ENCODE measurements around the gene CAPZA1. TPM values are rescaled to one million over a fixed set of nuclear protein-coding genes. Genes with fewer than 3 reads are reported as not detected.

The CAPZA1 gene
- total and polyA plus RNA-seq, 2 of the 8 experiments (the other 6 are each of a cell fraction or from before 2014, with no cell fraction given) = 48.9 to 107 TPM

- Histone ChIP-seq H2AFZ (ENCODE audit: low read length) (peak within 1 kb of the TSS; percentile 48; the same call in 1 of the 2 replicates), H3K23ac (ENCODE audit: insufficient read length) (no peak within 1 kb of the TSS), H3K56ac (replicated peaks; ENCODE audit: insufficient read length, low read depth, low read length) (peak within 1 kb of the TSS; percentile 5), H3K79me2 (ENCODE audit: control insufficient read depth in 1 of 2, insufficient read depth in 2 of 2, low read length in 2 of 2) (peaks cover 0 to 31% of the 10 kb centered on the region in 2 experiments; a peak in 3 of 4 replicates), H4K5ac (ENCODE audit: insufficient read length, low read depth, low read length) (peak within 1 kb of the TSS; percentile 65), H3K4ac (replicated peaks; ENCODE audit: insufficient read length, low read depth, low read length) (no peak within 1 kb of the TSS), H3K79me1 (ENCODE audit: low read depth, low read length) (no peaks in the 10 kb centered on the region), H2BK20ac (ENCODE audit: low read length) (peak within 1 kb of the TSS; percentile 72; the same call in 1 of the 2 replicates), H3K9me3 (ENCODE audit: insufficient read depth in 2 of 2, low read depth in 1 of 2, low read length in 1 of 2) (no peaks in the 10 kb centered on the region), H3K23me2 (ENCODE audit: low read depth, low read length) (peaks cover 10% of the 10 kb centered on the region; the same call in 1 of the 2 replicates), H3K9ac (replicated peaks in 1 of 4; ENCODE audit: extremely low read depth in 1 of 4, low read depth in 3 of 4, low read length in 3 of 4) (peak within 1 kb of the TSS; percentile 83 to 94 (median 88)), H3K14ac (ENCODE audit: insufficient read length) (no peak within 1 kb of the TSS), H2BK120ac (replicated peaks; ENCODE audit: low read depth, low read length) (no peak within 1 kb of the TSS), H4K91ac (replicated peaks; ENCODE audit: insufficient read length, low read length) (peak within 1 kb of the TSS; percentile 54), H3K4me3 (ENCODE audit: extremely low read depth in 1 of 4, insufficient read depth in 2 of 4, low read depth in 3 of 4, low read length in 4 of 4) (peak within 1 kb of the TSS; percentile 85 to 92 (median 90)), H4K8ac (ENCODE audit: extremely low read depth, insufficient read depth, low read length) (peak within 1 kb of the TSS; percentile 66), H3K4me2 (ENCODE audit: insufficient read depth in 1 of 2, low read depth in 2 of 2, low read length in 2 of 2) (peak within 1 kb of the TSS; percentile 74 to 92), H3K27ac (ENCODE audit: low read depth, low read length) (peak within 1 kb of the TSS; percentile 74), H4K20me1 (replicated peaks in 1 of 2; ENCODE audit: control insufficient read depth in 1 of 2, insufficient read depth in 2 of 2, low read length in 2 of 2) (peaks cover 0 to 3% of the 10 kb centered on the region in 2 experiments), H2BK12ac (ENCODE audit: low read depth, low read length) (0 out of 2 replicates have a peak within 1 kb of the TSS, but pooled peaks have one; percentile 51), H3K4me1 (replicated peaks in 1 of 4; ENCODE audit: control insufficient read depth in 3 of 4, insufficient read depth in 4 of 4, low read length in 3 of 4) (peaks cover 2 to 14% (median 10%) of the 10 kb centered on the region in 4 experiments; a peak in 5 of 7 replicates), H3K27me3 (replicated peaks in 1 of 4; ENCODE audit: control insufficient read depth in 3 of 4, extremely low read depth in 1 of 4, insufficient read depth in 3 of 4, low read length in 3 of 4) (peaks cover 0 to 2% (median 0%) of the 10 kb centered on the region in 4 experiments; a peak in 2 of 7 replicates), H3K36me3 (ENCODE audit: control insufficient read depth in 2 of 4, insufficient read depth in 4 of 4, low read length in 3 of 4) (peaks cover 0 to 16% (median 3%) of the 10 kb centered on the region in 4 experiments; a peak in 4 of 8 replicates), H2BK15ac (ENCODE audit: low read length) (0 out of 2 replicates have a peak within 1 kb of the TSS, but pooled peaks have one; percentile 63), H2BK5ac (ENCODE audit: low read depth, low read length) (peak within 1 kb of the TSS; percentile 86), H3K18ac (ENCODE audit: extremely low read depth, low read length) (peak within 1 kb of the TSS; percentile 89), H2AK5ac (ENCODE audit: low read depth, low read length) (no peak within 1 kb of the TSS)
- no peak for FAIRE-seq
- ChIA-PET POLR2A (ENCODE audit: partially characterized antibody) (interaction anchor here (0.7 to 6.1 kb wide), 25 partner anchors 9 to 399 kb away, joined by 3 to 76 read pairs (median 5); partner anchors contain the start of genes CAPZA1, LRIG2, PPM1J and RHOC), CTCF (ENCODE audit: partially characterized antibody) (interaction anchor here (0.7 to 6.3 kb wide), 12 partner anchors 10 to 209 kb away, joined by 3 to 63 read pairs (median 6); partner anchors contain the start of gene ST7L)
- peak; percentile 58 to 85 for DNase-seq (ENCODE audit: low read depth in 1 of 2, low spot score in 2 of 2)
- WGBS, 2 experiments (ENCODE audit: extremely low coverage in 1 of 2, insufficient coverage in 1 of 2, insufficient read length in 1 of 2, insufficient replicate concordance in 2 of 2, low coverage in 1 of 2, low lambda C conversion rate in 2 of 2, missing lambda C conversion rate in 1 of 2) = 1% methylated on average over 29 of the region's 30 CpGs; no CpG with 5 or more reads in 1 of the 2 experiments
- TF ChIP-seq HDAC2 (IDR thresholded peaks at IDR 0.05; ENCODE audit: borderline replicate concordance in 1 of 2, low read depth in 2 of 2, low read length in 2 of 2) = no peak
- TF ChIP-seq, protein P1, sequence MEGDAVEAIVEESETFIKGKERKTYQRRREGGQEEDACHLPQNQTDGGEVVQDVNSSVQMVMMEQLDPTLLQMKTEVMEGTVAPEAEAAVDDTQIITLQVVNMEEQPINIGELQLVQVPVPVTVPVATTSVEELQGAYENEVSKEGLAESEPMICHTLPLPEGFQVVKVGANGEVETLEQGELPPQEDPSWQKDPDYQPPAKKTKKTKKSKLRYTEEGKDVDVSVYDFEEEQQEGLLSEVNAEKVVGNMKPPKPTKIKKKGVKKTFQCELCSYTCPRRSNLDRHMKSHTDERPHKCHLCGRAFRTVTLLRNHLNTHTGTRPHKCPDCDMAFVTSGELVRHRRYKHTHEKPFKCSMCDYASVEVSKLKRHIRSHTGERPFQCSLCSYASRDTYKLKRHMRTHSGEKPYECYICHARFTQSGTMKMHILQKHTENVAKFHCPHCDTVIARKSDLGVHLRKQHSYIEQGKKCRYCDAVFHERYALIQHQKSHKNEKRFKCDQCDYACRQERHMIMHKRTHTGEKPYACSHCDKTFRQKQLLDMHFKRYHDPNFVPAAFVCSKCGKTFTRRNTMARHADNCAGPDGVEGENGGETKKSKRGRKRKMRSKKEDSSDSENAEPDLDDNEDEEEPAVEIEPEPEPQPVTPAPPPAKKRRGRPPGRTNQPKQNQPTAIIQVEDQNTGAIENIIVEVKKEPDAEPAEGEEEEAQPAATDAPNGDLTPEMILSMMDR (IDR thresholded peaks at IDR 0.05; ENCODE audit: control extremely low read depth in 1 of 3, insufficient read depth in 1 of 3, low read depth in 1 of 3, low read length in 3 of 3) = no peak
- peak; percentile 66 for TF ChIP-seq TAF7 (optimal IDR thresholded peaks at IDR 0.05; ENCODE audit: borderline replicate concordance, low read depth, low read length)
- no peak for TF ChIP-seq ZNF274 (IDR thresholded peaks at IDR 0.05; ENCODE audit: borderline replicate concordance, extremely low read depth, low read length)
- no peak for TF ChIP-seq EGR1 (IDR thresholded peaks at IDR 0.05; ENCODE audit: borderline replicate concordance, low read depth, low read length)
- TF ChIP-seq CHD1 (IDR thresholded peaks at IDR 0.05; ENCODE audit: low read depth, low read length) = no peak; the same call in 1 of the 2 replicates
- no peak for TF ChIP-seq CEBPB (IDR thresholded peaks at IDR 0.05; ENCODE audit: low read depth, low read length)
- TF ChIP-seq CHD2 (IDR thresholded peaks at IDR 0.05; ENCODE audit: low read length) = no peak
- no peak for TF ChIP-seq FOSL1 (IDR thresholded peaks at IDR 0.05; ENCODE audit: insufficient read depth, low read depth, low read length)
Measured at GRCh38 chr1:112674440-112674985, 54.9 kb downstream of the CAPZA1 start, which contains the start of gene MOV10. TSS of gene MOV10 (plus strand) at chr1:112674659. CDS start at chr1:112674913, 254 bp downstream.
